T47D (cell line): ENCODE measurements around the gene SLC38A11.
"Not testable (repeated sequence)": the region's sequence is repeated elsewhere in the genome, so short reads cannot be mapped to it uniquely, and the experiment has no call there.

Experiments used
- DNase-seq, 2 experiments: peaks; one replicate each; pipeline versions ENCODE4 v3.0.0 to v3.0.0-alpha.2; 2011 to 2012; ENCODE audit warnings: low read depth in 1 of 2, low spot score in 1 of 2
- JUND ChIP-seq: IDR thresholded peaks from 2 replicates; pipeline ENCODE4 v1.6.1; 2012; ENCODE audit warnings: low read depth
- in situ Hi-C: cut with HindIII; loops from 2 replicates; pipeline ENCODE4 v1.10.0; 2016; ENCODE audit warnings: low sequenced_read_pairs, low pct_unique_long_range_greater_than_20kb

Gene SLC38A11

GRCh38 chr2:164981217-164981990, 26.1 kb upstream of the SLC38A11 start:
- no peak for TF ChIP-seq JUND
- no peak for DNase-seq
- in situ Hi-C loops, result no loop called here

- DNase-seq, in situ Hi-C loops: not testable (repeated sequence)
Observed at GRCh38 chr2:164980688-164981087, 25.4 kb upstream of the SLC38A11 start.

GRCh38 chr2:164979113-164979512, 23.8 kb upstream of the SLC38A11 start:
- in situ Hi-C loops, result no loop called here
- no peak for TF ChIP-seq JUND
- DNase-seq, result no peak

GRCh38 chr2:164976875-164977470, 21.6 kb upstream of the SLC38A11 start:
- DNase-seq, result not testable (repeated sequence)

GRCh38 chr2:164976301-164976700, 21.0 kb upstream of the SLC38A11 start:
- no peak for DNase-seq
- in situ Hi-C loops, result no loop called here
- TF ChIP-seq JUND, result no peak

More at GRCh38 chr2:164976875-164977470, 21.6 kb upstream of the SLC38A11 start:
- in situ Hi-C loops, result not testable (repeated sequence)

- DNase-seq, result no peak
- no peak for TF ChIP-seq JUND
- in situ Hi-C loops, result no loop called here
Observed at GRCh38 chr2:164975891-164976290, 20.6 kb upstream of the SLC38A11 start.

GRCh38 chr2:164974221-164974620, 18.9 kb upstream of the SLC38A11 start:
- in situ Hi-C loops, result no loop called here
- no peak for TF ChIP-seq JUND
- no peak for DNase-seq

- no peak for TF ChIP-seq JUND
- DNase-seq, result no peak
- in situ Hi-C loops, result no loop called here
Observed at GRCh38 chr2:164972216-164972615, 16.9 kb upstream of the SLC38A11 start.

GRCh38 chr2:164969909-164970690, 14.8 kb upstream of the SLC38A11 start:
- TF ChIP-seq JUND, result no peak
- no peak for DNase-seq
- in situ Hi-C loops, result no loop called here

GRCh38 chr2:164967781-164968228, 12.5 kb upstream of the SLC38A11 start:
- in situ Hi-C loops, result no loop called here
- TF ChIP-seq JUND, result no peak
- peak in 1 of 2 experiments; percentile 67 for DNase-seq

GRCh38 chr2:164967361-164967760, 12.0 kb upstream of the SLC38A11 start:
- in situ Hi-C loops, result no loop called here
- no peak for TF ChIP-seq JUND

GRCh38 chr2:164964700-164965099, 9.4 kb upstream of the SLC38A11 start:
- in situ Hi-C loops, result no loop called here
- DNase-seq, result no peak
- no peak for TF ChIP-seq JUND

More at GRCh38 chr2:164967361-164967760, 12.0 kb upstream of the SLC38A11 start:
- no peak for DNase-seq

- in situ Hi-C loops, result no loop called here
- DNase-seq, result no peak
- TF ChIP-seq JUND, result no peak
Observed at GRCh38 chr2:164960159-164960558, 4.8 kb upstream of the SLC38A11 start.
